ENCODE results near the gene LAMC1.

The LAMC1 gene

DNA sequence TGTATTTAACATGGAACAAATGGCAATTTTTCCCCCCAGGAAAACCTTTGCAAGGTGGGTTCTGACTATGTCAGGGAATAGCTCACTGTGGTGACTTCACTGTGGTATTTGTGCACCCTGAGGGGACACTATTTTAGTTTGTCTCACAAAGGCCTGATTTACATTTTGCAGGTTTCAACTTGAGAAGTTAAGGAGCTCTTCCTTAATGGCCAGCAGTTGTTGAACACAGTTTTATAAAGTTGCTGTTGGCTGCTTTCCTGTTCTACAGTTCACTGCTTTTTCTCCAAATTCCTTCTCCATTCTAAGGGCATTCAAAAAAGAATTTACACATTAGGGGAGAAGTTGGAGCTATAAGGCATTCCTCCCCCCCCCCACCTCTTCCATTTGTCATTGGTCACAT lies 4.6 kb downstream of the LAMC1 start:
- H3K27ac ChIP-seq (ENCODE audit: low read depth, low read length): peak overlapping the region; percentile 99

DNA sequence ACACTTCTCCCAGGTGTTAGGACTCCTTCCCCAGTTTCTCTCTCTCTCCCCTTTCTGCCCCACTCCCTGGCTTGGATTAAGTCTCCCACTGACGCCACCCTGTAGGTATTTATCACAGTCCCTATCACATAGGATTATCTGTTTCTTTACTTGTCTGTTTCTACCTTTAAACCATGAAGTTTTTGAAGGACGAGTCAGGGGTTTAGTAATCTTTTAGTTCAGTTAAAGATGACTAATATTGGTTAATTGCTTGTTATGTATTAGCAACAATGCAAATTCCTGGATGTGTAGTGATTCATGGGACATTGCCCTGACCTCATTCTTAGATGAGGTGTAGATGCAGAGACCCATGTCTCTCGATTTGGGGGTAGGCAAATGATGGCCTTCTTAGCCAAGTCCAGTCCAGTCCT lies 6.4 kb downstream of the LAMC1 start:
- H3K9me3 ChIP-seq (ENCODE audit: control insufficient read depth in 5 of 5, low read length in 5 of 5): no peaks in the 10 kb centered on the region
- peaks cover 2 to 66% (median 60%) of the 10 kb centered on the region in 5 donors for H3K4me1 ChIP-seq (ENCODE audit: control insufficient read depth in 5 of 5, insufficient read depth in 5 of 5, low read length in 5 of 5)
- H3K4me3 ChIP-seq (ENCODE audit: low read depth in 1 of 5, low read length in 5 of 5): peak overlapping the region in 2 of 5 donors; percentile 1 to 13
- peaks cover 0 to 5% (median 0%) of the 10 kb centered on the region in 5 donors for H3K36me3 ChIP-seq (ENCODE audit: control insufficient read depth in 5 of 5, insufficient read depth in 5 of 5, low read length in 5 of 5)
- peak overlapping the region; percentile 99 for H3K27ac ChIP-seq (ENCODE audit: low read depth, low read length)
- H3K9ac ChIP-seq (ENCODE audit: low read length in 5 of 5): peak overlapping the region in 2 of 5 donors; percentile 53 to 56
- H3K27me3 ChIP-seq (ENCODE audit: control insufficient read depth in 5 of 5, insufficient read depth in 4 of 5, low read length in 5 of 5): no peaks in the 10 kb centered on the region

More for the DNA sequence above, 4.6 kb downstream of the LAMC1 start:
- Histone ChIP-seq H3K9ac (ENCODE audit: low read length in 5 of 5) (peak overlapping the region in 2 of 5 donors; percentile 64 to 82), H3K4me3 (ENCODE audit: low read depth in 1 of 5, low read length in 5 of 5) (peak overlapping the region in 3 of 5 donors; percentile 19 to 96 (median 34)), H3K27me3 (ENCODE audit: control insufficient read depth in 5 of 5, insufficient read depth in 4 of 5, low read length in 5 of 5) (no peaks in the 10 kb centered on the region), H3K9me3 (ENCODE audit: control insufficient read depth in 5 of 5, low read length in 5 of 5) (no peaks in the 10 kb centered on the region), H3K36me3 (ENCODE audit: control insufficient read depth in 5 of 5, insufficient read depth in 5 of 5, low read length in 5 of 5) (peaks cover 0 to 5% (median 0%) of the 10 kb centered on the region in 5 donors), H3K4me1 (ENCODE audit: control insufficient read depth in 5 of 5, insufficient read depth in 5 of 5, low read length in 5 of 5) (peaks cover 2 to 75% (median 56%) of the 10 kb centered on the region in 5 donors)

DNA sequence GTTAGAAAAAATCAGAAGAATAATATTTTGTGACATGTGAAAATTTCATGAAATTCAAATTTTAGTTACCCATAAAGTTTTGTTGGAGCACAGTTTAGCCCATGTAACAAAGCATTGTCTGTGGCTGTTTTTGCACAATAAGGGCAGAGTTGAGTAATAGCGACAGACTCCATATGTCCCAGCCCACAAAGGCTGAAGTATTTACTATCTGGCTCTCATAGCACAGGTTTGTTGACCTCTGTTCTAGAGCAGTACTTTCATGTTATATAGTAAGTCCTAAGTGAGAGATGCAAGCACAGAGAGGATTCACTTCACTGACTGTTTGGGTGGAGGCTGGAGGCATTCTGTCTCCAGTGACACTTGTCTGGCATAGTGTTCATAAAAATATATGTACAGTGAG lies 6.8 kb downstream of the LAMC1 start:
- Histone ChIP-seq H3K27ac (ENCODE audit: low read depth, low read length) (peak overlapping the region; percentile 99), H3K4me3 (ENCODE audit: low read depth in 1 of 5, low read length in 5 of 5) (no peak overlapping the region)

DNA sequence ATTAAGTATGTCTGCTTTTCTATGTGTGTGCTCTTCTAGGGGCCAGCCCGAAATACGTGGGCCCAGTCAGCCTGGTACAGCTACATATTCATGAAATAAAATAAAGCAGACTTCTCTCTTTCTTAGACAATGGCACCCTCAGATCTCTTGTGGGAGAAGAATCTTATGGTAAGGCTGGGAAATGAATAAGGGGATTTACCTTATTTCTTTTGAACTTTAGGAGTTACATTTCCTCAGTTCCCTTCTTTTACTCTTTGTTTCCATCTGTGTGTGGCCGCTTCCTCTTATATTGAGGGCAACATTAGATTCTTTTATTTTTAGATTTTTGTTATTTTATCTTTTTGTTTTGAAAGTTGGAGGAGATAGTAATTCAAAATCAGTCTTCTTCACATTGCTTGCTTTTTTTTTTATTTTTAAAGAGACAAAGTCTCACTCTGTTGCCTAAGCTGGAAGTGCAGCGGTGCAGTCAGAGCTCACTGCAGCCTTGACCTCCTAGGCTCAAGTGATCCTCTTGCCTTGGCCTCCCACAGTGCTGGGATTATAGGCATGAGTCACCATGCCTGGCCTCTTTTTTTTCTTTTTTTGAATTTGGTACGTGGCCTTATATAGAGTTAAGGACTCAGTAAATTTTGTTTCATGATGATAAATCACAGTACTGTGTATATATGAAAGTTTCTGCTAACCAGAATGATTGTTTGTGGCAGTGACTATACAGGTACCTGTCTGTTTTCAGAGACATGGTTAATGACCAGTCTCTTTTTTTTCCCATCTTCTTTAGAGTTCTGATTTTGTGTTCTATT lies 9.1 kb downstream of the LAMC1 start:
- peak overlapping the region; percentile 99 for H3K27ac ChIP-seq (ENCODE audit: low read depth, low read length)
- H3K4me1 ChIP-seq (ENCODE audit: control insufficient read depth in 5 of 5, insufficient read depth in 5 of 5, low read length in 5 of 5): peaks cover 0 to 54% (median 40%) of the 10 kb centered on the region in 5 donors
- peak overlapping the region in 2 of 5 donors; percentile 22 to 63 for H3K9ac ChIP-seq (ENCODE audit: low read length in 5 of 5)
- no peaks in the 10 kb centered on the region for H3K9me3 ChIP-seq (ENCODE audit: control insufficient read depth in 5 of 5, low read length in 5 of 5)
- no peaks in the 10 kb centered on the region for H3K27me3 ChIP-seq (ENCODE audit: control insufficient read depth in 5 of 5, insufficient read depth in 4 of 5, low read length in 5 of 5)
- H3K36me3 ChIP-seq (ENCODE audit: control insufficient read depth in 5 of 5, insufficient read depth in 5 of 5, low read length in 5 of 5): peaks cover 0 to 7% (median 0%) of the 10 kb centered on the region in 5 donors
- H3K4me3 ChIP-seq (ENCODE audit: low read depth in 1 of 5, low read length in 5 of 5): no peak overlapping the region

More for the DNA sequence above, 6.8 kb downstream of the LAMC1 start:
- Histone ChIP-seq H3K27me3 (ENCODE audit: control insufficient read depth in 5 of 5, insufficient read depth in 4 of 5, low read length in 5 of 5) (no peaks in the 10 kb centered on the region), H3K4me1 (ENCODE audit: control insufficient read depth in 5 of 5, insufficient read depth in 5 of 5, low read length in 5 of 5) (peaks cover 2 to 61% (median 55%) of the 10 kb centered on the region in 5 donors), H3K9ac (ENCODE audit: low read length in 5 of 5) (peak overlapping the region in 2 of 5 donors; percentile 31 to 48), H3K9me3 (ENCODE audit: control insufficient read depth in 5 of 5, low read length in 5 of 5) (no peaks in the 10 kb centered on the region), H3K36me3 (ENCODE audit: control insufficient read depth in 5 of 5, insufficient read depth in 5 of 5, low read length in 5 of 5) (peaks cover 0 to 5% (median 0%) of the 10 kb centered on the region in 5 donors)

DNA sequence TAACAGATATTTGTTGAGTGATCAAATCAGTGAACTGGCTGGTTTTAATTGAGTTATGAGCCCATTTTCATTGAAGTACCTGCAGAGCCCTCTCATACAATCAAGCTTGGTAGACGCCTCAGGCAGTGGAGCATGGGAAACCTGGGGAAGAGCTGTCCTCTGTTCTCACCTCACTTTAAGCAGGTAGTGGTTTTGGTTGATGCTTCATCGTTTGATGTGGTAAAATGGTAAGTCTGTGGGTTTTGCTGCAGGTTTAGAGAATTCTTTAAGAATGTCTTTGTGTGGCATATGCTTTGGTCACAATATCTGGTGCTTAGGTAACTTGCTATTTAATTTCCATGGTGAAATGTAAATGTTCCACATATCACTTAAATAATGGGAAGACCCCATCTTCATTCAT lies 10.0 kb downstream of the LAMC1 start:
- Histone ChIP-seq H3K4me1 (ENCODE audit: control insufficient read depth in 5 of 5, insufficient read depth in 5 of 5, low read length in 5 of 5) (peaks cover 0 to 48% (median 33%) of the 10 kb centered on the region in 5 donors), H3K27ac (ENCODE audit: low read depth, low read length) (peak overlapping the region; percentile 81), H3K27me3 (ENCODE audit: control insufficient read depth in 5 of 5, insufficient read depth in 4 of 5, low read length in 5 of 5) (no peaks in the 10 kb centered on the region), H3K9ac (ENCODE audit: low read length in 5 of 5) (no peak overlapping the region), H3K4me3 (ENCODE audit: low read depth in 1 of 5, low read length in 5 of 5) (no peak overlapping the region), H3K9me3 (ENCODE audit: control insufficient read depth in 5 of 5, low read length in 5 of 5) (no peaks in the 10 kb centered on the region), H3K36me3 (ENCODE audit: control insufficient read depth in 5 of 5, insufficient read depth in 5 of 5, low read length in 5 of 5) (peaks cover 0 to 7% (median 0%) of the 10 kb centered on the region in 5 donors)

DNA sequence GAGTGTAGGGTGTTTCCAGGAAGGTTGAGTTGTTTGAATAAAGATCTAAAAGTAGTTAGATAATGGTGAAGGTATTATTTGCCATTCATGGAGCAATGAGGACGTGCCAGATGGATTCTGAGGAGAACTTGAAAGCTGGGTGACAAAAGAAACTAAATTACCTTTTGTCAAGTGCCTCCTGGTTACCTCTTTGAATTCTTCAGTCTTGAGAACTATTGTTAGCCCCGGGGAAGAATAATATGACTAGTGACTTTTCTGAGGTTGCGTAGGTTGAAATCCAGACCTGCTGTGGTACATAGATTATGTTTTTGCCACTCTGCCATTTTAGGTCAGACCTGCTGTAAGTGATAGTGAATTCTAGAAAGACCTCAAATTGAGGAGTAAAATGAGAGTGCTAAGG lies 11.5 kb downstream of the LAMC1 start:
- H3K27ac ChIP-seq (ENCODE audit: low read depth, low read length): peak overlapping the region; percentile 81
- H3K4me3 ChIP-seq (ENCODE audit: low read depth in 1 of 5, low read length in 5 of 5): no peak overlapping the region
- peaks cover 0 to 47% (median 31%) of the 10 kb centered on the region in 5 donors for H3K4me1 ChIP-seq (ENCODE audit: control insufficient read depth in 5 of 5, insufficient read depth in 5 of 5, low read length in 5 of 5)
- H3K27me3 ChIP-seq (ENCODE audit: control insufficient read depth in 5 of 5, insufficient read depth in 4 of 5, low read length in 5 of 5): no peaks in the 10 kb centered on the region
- no peaks in the 10 kb centered on the region for H3K9me3 ChIP-seq (ENCODE audit: control insufficient read depth in 5 of 5, low read length in 5 of 5)
- H3K36me3 ChIP-seq (ENCODE audit: control insufficient read depth in 5 of 5, insufficient read depth in 5 of 5, low read length in 5 of 5): peaks cover 0 to 3% (median 0%) of the 10 kb centered on the region in 5 donors
- peak overlapping the region in 2 of 5 donors; percentile 25 to 56 for H3K9ac ChIP-seq (ENCODE audit: low read length in 5 of 5)

DNA sequence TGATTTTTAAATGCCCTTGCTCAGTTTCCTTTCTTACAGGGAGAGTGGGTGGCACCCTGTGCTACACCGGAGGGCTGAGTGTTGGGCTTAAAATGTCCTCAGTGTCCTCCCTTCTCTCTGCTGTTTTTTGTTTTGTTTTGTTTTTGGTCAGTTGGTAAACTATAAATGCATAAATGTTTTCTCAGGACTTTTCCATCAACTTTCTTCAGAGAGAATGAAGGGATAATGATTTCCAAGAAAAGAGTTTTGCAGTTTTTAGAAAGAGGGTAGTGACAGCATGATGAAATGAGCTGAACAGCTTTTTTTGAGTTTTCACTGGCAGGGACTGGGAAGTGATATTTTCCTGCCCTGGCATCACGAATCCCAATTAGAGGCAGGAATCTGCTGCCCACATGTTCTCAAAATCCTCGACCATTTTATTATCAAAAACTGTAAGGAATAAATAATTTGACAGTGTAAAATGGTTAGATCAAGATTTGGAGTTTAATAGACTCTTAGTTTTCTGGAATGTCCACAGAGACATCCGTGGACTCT lies 15.2 kb downstream of the LAMC1 start:
- H3K9me3 ChIP-seq (ENCODE audit: control insufficient read depth in 5 of 5, low read length in 5 of 5): no peaks in the 10 kb centered on the region
- no peak overlapping the region for H3K9ac ChIP-seq (ENCODE audit: low read length in 5 of 5)
- H3K36me3 ChIP-seq (ENCODE audit: control insufficient read depth in 5 of 5, insufficient read depth in 5 of 5, low read length in 5 of 5): peaks cover 0 to 3% (median 0%) of the 10 kb centered on the region in 5 donors
- H3K4me3 ChIP-seq (ENCODE audit: low read depth in 1 of 5, low read length in 5 of 5): no peak overlapping the region
- H3K4me1 ChIP-seq (ENCODE audit: control insufficient read depth in 5 of 5, insufficient read depth in 5 of 5, low read length in 5 of 5): peaks cover 0 to 53% (median 51%) of the 10 kb centered on the region in 5 donors
- peak overlapping the region; percentile 81 for H3K27ac ChIP-seq (ENCODE audit: low read depth, low read length)
- no peaks in the 10 kb centered on the region for H3K27me3 ChIP-seq (ENCODE audit: control insufficient read depth in 5 of 5, insufficient read depth in 4 of 5, low read length in 5 of 5)

DNA sequence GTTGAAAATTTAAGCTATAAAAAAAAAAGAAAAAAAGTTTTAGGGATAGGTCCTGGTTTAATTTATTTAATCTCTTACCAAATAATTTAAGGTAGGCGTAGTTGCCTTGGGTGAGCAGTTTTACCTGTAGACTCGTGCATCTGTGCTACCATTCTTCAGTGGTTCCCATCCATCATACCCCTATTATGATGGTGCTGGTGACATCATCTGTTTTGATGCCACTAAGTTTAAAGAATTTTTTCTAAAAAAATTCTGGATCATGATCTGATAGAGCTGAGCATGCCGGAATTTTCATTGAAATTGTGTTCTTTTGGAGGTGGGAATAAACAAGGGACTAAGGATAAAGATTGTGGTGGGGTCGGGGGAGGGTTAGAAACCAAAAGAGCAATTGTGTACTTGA lies 15.7 kb downstream of the LAMC1 start:
- peaks cover 0 to 3% (median 0%) of the 10 kb centered on the region in 5 donors for H3K36me3 ChIP-seq (ENCODE audit: control insufficient read depth in 5 of 5, insufficient read depth in 5 of 5, low read length in 5 of 5)
- no peak overlapping the region for H3K9ac ChIP-seq (ENCODE audit: low read length in 5 of 5)
- H3K27ac ChIP-seq (ENCODE audit: low read depth, low read length): peak overlapping the region; percentile 81
- H3K4me1 ChIP-seq (ENCODE audit: control insufficient read depth in 5 of 5, insufficient read depth in 5 of 5, low read length in 5 of 5): peaks cover 0 to 55% (median 53%) of the 10 kb centered on the region in 5 donors
- H3K4me3 ChIP-seq (ENCODE audit: low read depth in 1 of 5, low read length in 5 of 5): no peak overlapping the region
- no peaks in the 10 kb centered on the region for H3K27me3 ChIP-seq (ENCODE audit: control insufficient read depth in 5 of 5, insufficient read depth in 4 of 5, low read length in 5 of 5)
- no peaks in the 10 kb centered on the region for H3K9me3 ChIP-seq (ENCODE audit: control insufficient read depth in 5 of 5, low read length in 5 of 5)

DNA sequence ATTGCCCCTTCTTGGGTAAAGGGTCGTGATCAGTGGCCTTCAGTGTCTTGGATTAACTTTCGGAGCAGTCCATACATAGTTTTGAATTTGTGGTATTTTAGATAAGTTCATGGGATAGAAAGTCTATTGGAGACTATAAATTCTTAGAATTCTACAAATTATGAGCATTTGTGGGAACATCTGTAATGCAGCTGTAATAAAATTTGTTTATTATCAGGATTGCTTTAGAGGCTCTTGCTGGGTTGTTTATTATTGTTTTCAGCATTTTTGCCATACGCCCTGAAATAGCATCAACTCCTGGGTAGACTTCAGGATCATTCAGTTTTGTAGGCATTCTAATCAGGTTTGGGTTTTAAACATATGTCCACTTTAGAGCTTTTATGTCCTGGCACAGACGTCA lies 16.1 kb downstream of the LAMC1 start:
- no peaks in the 10 kb centered on the region for H3K9me3 ChIP-seq (ENCODE audit: control insufficient read depth in 5 of 5, low read length in 5 of 5)
- peaks cover 0 to 3% (median 0%) of the 10 kb centered on the region in 5 donors for H3K36me3 ChIP-seq (ENCODE audit: control insufficient read depth in 5 of 5, insufficient read depth in 5 of 5, low read length in 5 of 5)
- H3K4me3 ChIP-seq (ENCODE audit: low read depth in 1 of 5, low read length in 5 of 5): no peak overlapping the region
- H3K9ac ChIP-seq (ENCODE audit: low read length in 5 of 5): peak overlapping the region in 2 of 5 donors; percentile 38 to 63
- peaks cover 4 to 59% (median 54%) of the 10 kb centered on the region in 5 donors for H3K4me1 ChIP-seq (ENCODE audit: control insufficient read depth in 5 of 5, insufficient read depth in 5 of 5, low read length in 5 of 5)
- H3K27ac ChIP-seq (ENCODE audit: low read depth, low read length): peak overlapping the region; percentile 81
- no peaks in the 10 kb centered on the region for H3K27me3 ChIP-seq (ENCODE audit: control insufficient read depth in 5 of 5, insufficient read depth in 4 of 5, low read length in 5 of 5)

DNA sequence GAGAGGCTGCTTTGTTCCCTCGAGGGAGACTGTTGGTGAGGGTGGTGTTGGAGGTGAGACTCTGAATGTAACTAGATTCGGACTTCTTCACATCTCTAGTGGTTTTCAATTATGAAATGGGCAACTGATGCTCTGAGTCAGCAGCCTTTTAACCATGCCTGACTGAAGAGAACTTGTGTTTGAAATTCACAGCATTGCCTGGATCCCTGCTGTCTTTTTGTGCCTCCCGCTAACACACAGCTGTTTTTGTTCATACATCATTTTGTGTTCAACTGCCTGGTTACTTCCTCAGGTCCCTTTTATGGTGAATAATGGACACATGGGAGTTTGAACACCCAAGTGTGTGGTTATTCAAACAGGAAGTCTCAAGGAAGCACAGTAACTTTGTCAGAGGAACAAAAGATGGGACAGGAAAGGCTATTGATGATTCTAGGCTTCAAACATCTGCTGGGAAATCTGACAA lies 16.8 kb downstream of the LAMC1 start:
- Histone ChIP-seq H3K4me3 (ENCODE audit: low read depth in 1 of 5, low read length in 5 of 5) (no peak overlapping the region), H3K36me3 (ENCODE audit: control insufficient read depth in 5 of 5, insufficient read depth in 5 of 5, low read length in 5 of 5) (peaks cover 0 to 3% (median 0%) of the 10 kb centered on the region in 5 donors), H3K27me3 (ENCODE audit: control insufficient read depth in 5 of 5, insufficient read depth in 4 of 5, low read length in 5 of 5) (no peaks in the 10 kb centered on the region), H3K4me1 (ENCODE audit: control insufficient read depth in 5 of 5, insufficient read depth in 5 of 5, low read length in 5 of 5) (peaks cover 4 to 66% (median 60%) of the 10 kb centered on the region in 5 donors), H3K9me3 (ENCODE audit: control insufficient read depth in 5 of 5, low read length in 5 of 5) (no peaks in the 10 kb centered on the region), H3K9ac (ENCODE audit: low read length in 5 of 5) (peak overlapping the region in 3 of 5 donors; percentile 1 to 69 (median 53)), H3K27ac (ENCODE audit: low read depth, low read length) (peak overlapping the region; percentile 81)
